Mesenchymal stem cell (in vitro differentiated cells and primary cell): ENCODE measurements around the gene NOG.
A peak's percentile ranks its signal among the peaks of the same experiment; 100 is the strongest.

Experiments
- DNase-seq: peaks from one replicate; pipeline ENCODE4 v3.0.0-alpha.2; 2013
- H2AFZ ChIP-seq: one replicate; pipeline ENCODE4 v1.6.1; 2013; ENCODE audit warnings: low read depth, mild to moderate bottlenecking, control low read depth, inconsistent platforms, low read length, moderate library complexity
- H2AK5ac ChIP-seq: 2 replicates; pipeline ENCODE4 v1.6.1; 2013; ENCODE audit warnings: low read length, moderate library complexity, mild to moderate bottlenecking, inconsistent platforms; ENCODE audit not compliant: severe bottlenecking
- H2BK120ac ChIP-seq: one replicate; pipeline ENCODE4 v1.6.1; 2013; ENCODE audit warnings: low read depth, mild to moderate bottlenecking, inconsistent platforms, low read length, moderate library complexity
- H2BK12ac ChIP-seq, 2 experiments: one replicate each; pipeline ENCODE4 v1.6.1; 2013; ENCODE audit warnings: inconsistent platforms in 2 of 2, low read length in 2 of 2, mild to moderate bottlenecking in 2 of 2, moderate library complexity in 2 of 2, control low read depth in 1 of 2
- H2BK15ac ChIP-seq: one replicate; pipeline ENCODE4 v1.6.1; 2013; ENCODE audit warnings: mild to moderate bottlenecking, low read depth, inconsistent platforms; ENCODE audit not compliant: poor library complexity, severe bottlenecking
- H2BK5ac ChIP-seq: 2 replicates; pipeline ENCODE4 v1.6.1; 2013; ENCODE audit warnings: low read depth, mild to moderate bottlenecking, low read length, control low read depth, inconsistent platforms; ENCODE audit not compliant: poor library complexity, severe bottlenecking
- H3K14ac ChIP-seq, 2 experiments: one replicate each; pipeline ENCODE4 v1.6.1; 2013; ENCODE audit warnings: inconsistent platforms in 2 of 2, low read length in 2 of 2, control low read depth in 1 of 2, mild to moderate bottlenecking in 1 of 2, moderate library complexity in 1 of 2
- H3K18ac ChIP-seq, 2 experiments: one replicate each; pipeline ENCODE4 v1.6.1; 2013; ENCODE audit warnings: inconsistent platforms in 2 of 2, low read length in 2 of 2, control low read depth in 1 of 2, low read depth in 1 of 2, mild to moderate bottlenecking in 1 of 2
- H3K23ac ChIP-seq, 2 experiments: one replicate each; pipeline ENCODE4 v1.6.1; 2013; ENCODE audit warnings: inconsistent platforms in 2 of 2, low read length in 2 of 2, mild to moderate bottlenecking in 2 of 2, moderate library complexity in 2 of 2, control low read depth in 1 of 2
- H3K27ac ChIP-seq: 2 replicates; pipeline ENCODE4 v1.5.1; 2013; ENCODE audit warnings: mild to moderate bottlenecking, moderate library complexity, low read length, control low read depth, inconsistent platforms; ENCODE audit not compliant: poor library complexity, severe bottlenecking
- H3K27me3 ChIP-seq, 2 experiments: 2 replicates each; pipeline versions ENCODE4 v1.6.1 to v1.7.0; 2013; ENCODE audit warnings: low read length in 2 of 2, mild to moderate bottlenecking in 2 of 2, moderate library complexity in 2 of 2, control low read depth in 1 of 2, inconsistent platforms in 1 of 2; ENCODE audit not compliant: control insufficient read depth in 1 of 2, insufficient read depth in 1 of 2
- H3K36me3 ChIP-seq, 2 experiments: 2 replicates each; pipeline versions ENCODE4 v1.6.1 to v1.7.0; 2013; ENCODE audit warnings: low read length in 2 of 2, control low read depth in 1 of 2, inconsistent platforms in 1 of 2, low read depth in 1 of 2, mild to moderate bottlenecking in 1 of 2; ENCODE audit not compliant: insufficient read depth in 2 of 2, control insufficient read depth in 1 of 2
- H3K4ac ChIP-seq, 2 experiments: one replicate each; pipeline ENCODE4 v1.6.1; 2013; ENCODE audit warnings: inconsistent platforms in 2 of 2, low read length in 2 of 2, mild to moderate bottlenecking in 2 of 2, moderate library complexity in 2 of 2, control low read depth in 1 of 2, low read depth in 1 of 2
- H3K4me1 ChIP-seq: 2 replicates; pipeline ENCODE4 v1.6.1; 2013; ENCODE audit warnings: low read depth, low read length, control low read depth; ENCODE audit not compliant: control insufficient read depth, insufficient read depth
- H3K4me2 ChIP-seq: 2 replicates; pipeline ENCODE4 v1.6.1; 2013; ENCODE audit warnings: low read length, mild to moderate bottlenecking, inconsistent platforms; ENCODE audit not compliant: poor library complexity, severe bottlenecking
- H3K4me3 ChIP-seq, 2 experiments: 2 replicates each; pipeline versions ENCODE4 v1.5.1 to v1.7.0; 2013; ENCODE audit warnings: low read length in 2 of 2, mild to moderate bottlenecking in 2 of 2, control low read depth in 1 of 2, low read depth in 1 of 2; ENCODE audit not compliant: insufficient read depth in 1 of 2
- H3K79me1 ChIP-seq: replicated peaks from 2 replicates; pipeline ENCODE4 v1.6.1; 2013; ENCODE audit warnings: mild to moderate bottlenecking, control low read depth, low read length, inconsistent platforms; ENCODE audit not compliant: poor library complexity, severe bottlenecking
- H3K9ac ChIP-seq: 2 replicates; pipeline ENCODE4 v1.7.0; 2013; ENCODE audit warnings: mild to moderate bottlenecking, low read length, moderate library complexity
- H3K9me3 ChIP-seq: 2 replicates; pipeline ENCODE4 v1.7.0; 2013; ENCODE audit warnings: mild to moderate bottlenecking, low read length; ENCODE audit not compliant: control insufficient read depth
- H4K8ac ChIP-seq: one replicate; pipeline ENCODE4 v1.6.1; 2013; ENCODE audit warnings: inconsistent platforms, mild to moderate bottlenecking, low read length, moderate library complexity
- H4K91ac ChIP-seq: one replicate; pipeline ENCODE4 v1.6.1; 2013; ENCODE audit warnings: mild to moderate bottlenecking, low read length, inconsistent platforms
- WGBS: methylation state at CpG from one replicate; pipeline ENCODE4 v1.1.7; 2013; ENCODE audit warnings: mixed read lengths; 5-methylcytosine and 5-hydroxymethylcytosine counted together

The NOG gene

GRCh38 chr17:56624309-56624708 lies 30.8 kb downstream of the NOG start:
- Histone ChIP-seq H3K4ac (no peak overlapping the region), H3K9me3 (no peaks in the 10 kb centered on the region), H3K27ac (no peak overlapping the region), H4K91ac (no peak overlapping the region), H3K4me1 (peaks cover under 1% of the 10 kb centered on the region), H3K27me3 (peaks cover 6 to 17% of the 10 kb centered on the region in 2 experiments), H2AFZ (no peak overlapping the region), H3K23ac (no peak overlapping the region), H2BK5ac (no peak overlapping the region), H3K36me3 (no peaks in the 10 kb centered on the region), H3K18ac (no peak overlapping the region), H3K9ac (no peak overlapping the region), H3K4me3 (no peak overlapping the region), H3K4me2 (no peak overlapping the region), H2BK15ac (no peak overlapping the region), H3K79me1 (no peaks in the 10 kb centered on the region), H2AK5ac (no peak overlapping the region), H4K8ac (no peak overlapping the region), H2BK12ac (no peak overlapping the region), H3K14ac (no peak overlapping the region), H2BK120ac (no peak overlapping the region)
- DNase-seq: peak; percentile 4
- WGBS: 87% methylated on average over 1 of the region's 2 CpGs

DNA sequence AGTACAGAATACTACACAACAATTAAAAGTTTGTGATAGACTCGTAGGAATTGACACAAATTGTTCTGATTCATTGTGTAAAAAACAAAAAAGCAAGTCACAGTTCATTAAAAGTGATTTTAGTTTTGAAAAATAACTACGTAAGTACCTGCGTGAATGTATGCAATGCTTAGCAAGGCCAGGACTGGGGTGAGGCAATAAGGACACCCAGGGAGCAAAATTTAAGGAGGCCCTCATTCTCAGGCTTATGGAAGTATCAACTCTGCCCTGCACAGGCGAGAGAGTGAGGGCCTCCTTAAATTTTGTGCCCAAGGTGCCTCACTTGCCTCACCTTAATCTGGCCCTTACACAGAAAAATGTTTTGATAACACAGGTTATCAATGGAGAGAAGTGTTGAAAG lies 31.4 kb downstream of the NOG start:
- Histone ChIP-seq H3K9me3 (no peaks in the 10 kb centered on the region), H2BK120ac (no peak overlapping the region), H4K91ac (no peak overlapping the region), H2AFZ (no peak overlapping the region), H3K36me3 (no peaks in the 10 kb centered on the region), H4K8ac (no peak overlapping the region), H3K9ac (no peak overlapping the region), H3K79me1 (no peaks in the 10 kb centered on the region), H2BK12ac (no peak overlapping the region), H3K4me3 (no peak overlapping the region), H2BK15ac (no peak overlapping the region), H3K4me2 (no peak overlapping the region), H3K27ac (no peak overlapping the region), H2BK5ac (no peak overlapping the region), H3K4ac (no peak overlapping the region), H2AK5ac (no peak overlapping the region), H3K23ac (no peak overlapping the region), H3K14ac (no peak overlapping the region), H3K4me1 (no peaks in the 10 kb centered on the region), H3K27me3 (peaks cover 6 to 17% of the 10 kb centered on the region in 2 experiments), H3K18ac (no peak overlapping the region)
- no peak for DNase-seq
- 66% methylated on average over 3 of the region's 4 CpGs for WGBS

- H3K23ac ChIP-seq: no peak overlapping the region
- no peak overlapping the region for H3K18ac ChIP-seq
- H3K36me3 ChIP-seq: no peaks in the 10 kb centered on the region
- no peaks in the 10 kb centered on the region for H3K4me1 ChIP-seq
- H3K4ac ChIP-seq: no peak overlapping the region
- H2BK5ac ChIP-seq: no peak overlapping the region
- H3K27me3 ChIP-seq: peaks cover 6 to 17% of the 10 kb centered on the region in 2 experiments
- H4K8ac ChIP-seq: no peak overlapping the region
- H2AFZ ChIP-seq: no peak overlapping the region
- no peak overlapping the region for H3K4me3 ChIP-seq
- no peaks in the 10 kb centered on the region for H3K9me3 ChIP-seq
- H3K14ac ChIP-seq: no peak overlapping the region
- peak; percentile 55 for DNase-seq
- no peak overlapping the region for H2AK5ac ChIP-seq
- no peak overlapping the region for H2BK120ac ChIP-seq
- H3K4me2 ChIP-seq: no peak overlapping the region
- 22% methylated on average over 6 of the region's 7 CpGs for WGBS
- H3K27ac ChIP-seq: no peak overlapping the region
- H2BK12ac ChIP-seq: no peak overlapping the region
- H2BK15ac ChIP-seq: no peak overlapping the region
- no peak overlapping the region for H3K9ac ChIP-seq
- no peaks in the 10 kb centered on the region for H3K79me1 ChIP-seq
- H4K91ac ChIP-seq: no peak overlapping the region
Observed at GRCh38 chr17:56629531-56630075, 36.1 kb downstream of the NOG start.

DNA sequence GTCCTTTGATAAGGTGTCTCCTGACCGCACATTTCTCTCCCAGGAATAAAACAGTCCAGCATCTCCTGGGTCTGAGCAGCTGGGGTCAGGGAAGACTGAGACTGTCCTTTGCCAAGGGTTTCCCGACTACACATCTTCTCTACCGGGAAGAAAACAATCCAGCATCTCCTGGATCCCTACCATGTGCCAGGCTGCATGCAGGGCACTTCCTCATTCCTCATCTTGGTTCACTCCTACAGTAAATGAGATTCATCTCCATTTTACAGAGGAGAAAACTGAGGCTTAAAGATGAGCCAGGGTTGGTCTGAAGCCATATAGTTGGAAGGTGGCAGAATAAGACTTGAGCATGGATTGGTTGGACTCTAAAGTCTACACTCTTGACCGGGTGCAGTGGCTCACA lies 36.7 kb downstream of the NOG start:
- no peak overlapping the region for H3K4ac ChIP-seq
- peaks cover 6 to 17% of the 10 kb centered on the region in 2 experiments for H3K27me3 ChIP-seq
- H3K27ac ChIP-seq: no peak overlapping the region
- no peak overlapping the region for H3K23ac ChIP-seq
- H2BK12ac ChIP-seq: no peak overlapping the region
- H3K4me1 ChIP-seq: no peaks in the 10 kb centered on the region
- DNase-seq: no peak
- no peak overlapping the region for H4K91ac ChIP-seq
- H3K18ac ChIP-seq: no peak overlapping the region
- no peak overlapping the region for H2BK120ac ChIP-seq
- H2BK15ac ChIP-seq: no peak overlapping the region
- H3K4me2 ChIP-seq: no peak overlapping the region
- no peak overlapping the region for H4K8ac ChIP-seq
- no peak overlapping the region for H2AK5ac ChIP-seq
- no peak overlapping the region for H2AFZ ChIP-seq
- H3K36me3 ChIP-seq: no peaks in the 10 kb centered on the region
- H2BK5ac ChIP-seq: no peak overlapping the region
- H3K79me1 ChIP-seq: no peaks in the 10 kb centered on the region
- H3K14ac ChIP-seq: no peak overlapping the region
- H3K9me3 ChIP-seq: no peaks in the 10 kb centered on the region
- 73% methylated on average over 4 of the region's 4 CpGs for WGBS
- no peak overlapping the region for H3K4me3 ChIP-seq
- no peak overlapping the region for H3K9ac ChIP-seq
